HG02840 (cell line): Measurements from ENCODE around the gene OR10H2.
"Not testable (repeated sequence)": the region's sequence is repeated elsewhere in the genome, so short reads cannot be mapped to it uniquely, and the experiment has no call there.

Experiments
- ATAC-seq: cut with Tn5 transposase; IDR thresholded peaks from one replicate; pipeline ENCODE4 v1.9.1; 2021; ENCODE audit warnings: mild to moderate bottlenecking, moderate library complexity, moderate number of reproducible peaks; ENCODE audit not compliant: unreplicated experiment, low FRiP score

Gene OR10H2

GRCh38 chr19:15727724-15728123 lies at the start of gene OR10H2:
TSS of gene OR10H2 (plus strand) at chr19:15728024. CDS start at chr19:15728044, 20 bp downstream.
- no peak for ATAC-seq

GRCh38 chr19:15679089-15679488 lies 48.7 kb upstream of the OR10H2 start:
- ATAC-seq: no peak

GRCh38 chr19:15679865-15680264 lies 48.0 kb upstream of the OR10H2 start:
- not testable (repeated sequence) for ATAC-seq

- no peak for ATAC-seq
Observed at GRCh38 chr19:15680478-15681322, 47.1 kb upstream of the OR10H2 start.

GRCh38 chr19:15683411-15683810 lies 44.4 kb upstream of the OR10H2 start:
- no peak for ATAC-seq

GRCh38 chr19:15684828-15685227 lies 43.0 kb upstream of the OR10H2 start:
- no peak for ATAC-seq

GRCh38 chr19:15696654-15697194 lies 31.1 kb upstream of the OR10H2 start:
- no peak for ATAC-seq

GRCh38 chr19:15701757-15702533 lies 25.9 kb upstream of the OR10H2 start:
- no peak for ATAC-seq

- no peak for ATAC-seq
Observed at GRCh38 chr19:15702534-15702930, 25.3 kb upstream of the OR10H2 start.

- no peak for ATAC-seq
Observed at GRCh38 chr19:15714638-15715037, 13.2 kb upstream of the OR10H2 start.

GRCh38 chr19:15715642-15716041 lies 12.2 kb upstream of the OR10H2 start:
- no peak for ATAC-seq

GRCh38 chr19:15717809-15718208 lies 10.0 kb upstream of the OR10H2 start:
- no peak for ATAC-seq

GRCh38 chr19:15721268-15721667 lies 6.6 kb upstream of the OR10H2 start:
- ATAC-seq: no peak

GRCh38 chr19:15722956-15723355 lies 4.9 kb upstream of the OR10H2 start:
- ATAC-seq: no peak

- no peak for ATAC-seq
Observed at GRCh38 chr19:15730538-15730937, 2.7 kb downstream of the OR10H2 start.

GRCh38 chr19:15732388-15732787 lies 4.6 kb downstream of the OR10H2 start:
- ATAC-seq: no peak

- ATAC-seq: no peak
Observed at GRCh38 chr19:15733895-15734294, 6.1 kb downstream of the OR10H2 start.

- ATAC-seq: no peak
Observed at GRCh38 chr19:15737722-15738121, 9.9 kb downstream of the OR10H2 start, which contains the start of gene OR10H3. TSS of gene OR10H3 (plus strand) at chr19:15737985. CDS start at chr19:15741393, 3,408 bp downstream.

GRCh38 chr19:15740785-15741184 lies 13.0 kb downstream of the OR10H2 start:
- ATAC-seq: no peak

GRCh38 chr19:15748239-15748638 lies 20.4 kb downstream of the OR10H2 start:
- ATAC-seq: no peak

- no peak for ATAC-seq
Observed at GRCh38 chr19:15758379-15758778, 30.6 kb downstream of the OR10H2 start.
